Upper lobe of left lung (tissue), 6 donors: ENCODE results near the gene PACS2. TPM values are rescaled to one million over a fixed set of nuclear protein-coding genes. Genes with fewer than 3 reads are reported as not detected.

Experiments used
- ATAC-seq, 2 donors: fragments of 200-7000 bp; cut with Tn5 transposase; one replicate each; pipeline ENCODE4 v1.9.1; 2022; ENCODE audit warnings: mild to moderate bottlenecking in 2 of 2, moderate library complexity in 2 of 2; ENCODE audit not compliant: low FRiP score in 2 of 2
- DNase-seq, 2 donors: peaks; one replicate each; pipeline ENCODE4 v3.0.0-alpha.2; 2019 to 2020
- H3K27ac ChIP-seq, 4 donors: fragments of 200-600 bp; sonication (generic); one replicate each; pipeline ENCODE4 v1.5.1; 2016 to 2019
- H3K27me3 ChIP-seq, 4 donors: fragments of 200-600 bp; sonication (generic); one replicate each; pipeline ENCODE4 v1.5.1; 2017 to 2019
- H3K36me3 ChIP-seq, 4 donors: fragments of 200-600 bp; sonication (generic); one replicate each; pipeline ENCODE4 v1.5.1; 2016 to 2019
- H3K4me1 ChIP-seq, 4 donors: fragments of 200-600 bp; sonication (generic); one replicate each; pipeline ENCODE4 v1.5.1; 2018 to 2019
- H3K4me3 ChIP-seq, 4 donors: fragments of 200-600 bp; sonication (generic); one replicate each; pipeline ENCODE4 v1.5.1; 2017 to 2019; ENCODE audit warnings: mild to moderate bottlenecking in 2 of 4, moderate library complexity in 1 of 4
- H3K9me3 ChIP-seq, 4 donors: fragments of 200-600 bp; sonication (generic); one replicate each; pipeline ENCODE4 v1.5.1; 2018 to 2019
- CTCF ChIP-seq, 6 experiments: fragments of 450-650 bp in 4 of 6; fragments of 200-600 bp in 2 of 6; sonication (generic) in 2 of 6; IDR thresholded peaks; one replicate each; pipeline ENCODE4 v1.5.1; 2016 to 2019; ENCODE audit warnings: antibody characterized with exemption in 6 of 6
- EP300 ChIP-seq, 4 donors: sonication (generic); formaldehyde crosslinking; IDR thresholded peaks; one replicate each; pipeline ENCODE4 v1.5.1; 2017; ENCODE audit warnings: antibody characterized with exemption in 4 of 4, control low read depth in 2 of 4
- POLR2A ChIP-seq, 4 donors: fragments of 450-650 bp; IDR thresholded peaks; one replicate each; pipeline ENCODE4 v1.5.1; 2016 to 2017; ENCODE audit warnings: antibody characterized with exemption in 4 of 4, mild to moderate bottlenecking in 2 of 4
- POLR2AphosphoS5 ChIP-seq, 2 donors: sonication (generic); formaldehyde crosslinking; IDR thresholded peaks; one replicate each; pipeline ENCODE4 v1.5.1; 2017; ENCODE audit warnings: antibody characterized with exemption in 2 of 2
- whole genome bisulfite sequencing, 2 donors: methylation state at CpG; one replicate each; pipeline ENCODE4 v1.1.5; 2017 to 2018; 5-methylcytosine and 5-hydroxymethylcytosine counted together
- total RNA-seq, 6 donors: library from RNA; depleted of rRNA in 4 of 6; stranded (reverse); fragments of >200 nt in 4 of 6; gene quantifications; one replicate each; pipeline versions ENCODE4 v1.1.0 to v1.2.1, GENCODE V29; 2016 to 2021
- donor health status: DM: no; HTN: no; CAD: no; lungs with moderate emphysema.
- donor health status: DM: no; HTN: yes; CAD: no; lungs with severe emphysema.

Gene PACS2
- total RNA-seq, 6 donors from 2014 or later, result 53.4 to 204 (median 86.5) TPM

- Histone ChIP-seq H3K27ac (peak overlapping the region; percentile 3 to 83 (median 73)), H3K27me3 (no peaks in the 10 kb centered on the region), H3K9me3 (no peaks in the 10 kb centered on the region), H3K4me3 (peak overlapping the region; percentile 78 to 92 (median 83)), H3K36me3 (peaks cover 0 to 6% (median 2%) of the 10 kb centered on the region in 4 donors), H3K4me1 (peaks cover 22 to 41% (median 30%) of the 10 kb centered on the region in 4 donors)
- DNase-seq (peak in 1 of 2 donors; percentile 84), ATAC-seq (no peak)
- TF ChIP-seq CTCF (IDR thresholded peaks at IDR 0.05) (no peak), POLR2AphosphoS5 (IDR thresholded peaks at IDR 0.05) (no peak), POLR2A (IDR thresholded peaks at IDR 0.05) (no peak)
- 9 to 41% methylated on average over 3 to 15 of the region's 67 CpGs for WGBS, 2 donors
Measured at GRCh38 chr14:105420101-105420973, 105.8 kb downstream of the PACS2 start.

GRCh38 chr14:105420974-105421674, 106.6 kb downstream of the PACS2 start:
- H3K4me1 ChIP-seq, result peaks cover 22 to 38% (median 28%) of the 10 kb centered on the region in 4 donors
- WGBS, 2 donors, result 50 to 60% methylated on average over 1 to 18 of the region's 23 CpGs
- no peaks in the 10 kb centered on the region for H3K9me3 ChIP-seq
- DNase-seq (peak in 1 of 2 donors; percentile 67), ATAC-seq (no peak)
- H3K36me3 ChIP-seq, result peaks cover 0 to 6% (median 2%) of the 10 kb centered on the region in 4 donors
- no peaks in the 10 kb centered on the region for H3K27me3 ChIP-seq
- peak overlapping the region; percentile 78 to 92 (median 83) for H3K4me3 ChIP-seq
- no peak for TF ChIP-seq POLR2A (IDR thresholded peaks at IDR 0.05)
- no peak for TF ChIP-seq POLR2AphosphoS5 (IDR thresholded peaks at IDR 0.05)
- TF ChIP-seq CTCF (IDR thresholded peaks at IDR 0.05), result no peak
- no peak for TF ChIP-seq EP300 (IDR thresholded peaks at IDR 0.05)
- peak overlapping the region; percentile 3 to 83 (median 73) for H3K27ac ChIP-seq

GRCh38 chr14:105421723-105422615, 107.4 kb downstream of the PACS2 start:
- TF ChIP-seq POLR2A (IDR thresholded peaks at IDR 0.05) (no peak), EP300 (IDR thresholded peaks at IDR 0.05) (no peak), CTCF (IDR thresholded peaks at IDR 0.05) (no peak), POLR2AphosphoS5 (IDR thresholded peaks at IDR 0.05) (no peak)
- H3K9me3 ChIP-seq, result no peaks in the 10 kb centered on the region
- WGBS, 2 donors, result 72 to 87% methylated on average over 13 to 24 of the region's 32 CpGs
- H3K4me1 ChIP-seq, result peaks cover 22 to 38% (median 28%) of the 10 kb centered on the region in 4 donors
- peaks cover 0 to 10% (median 5%) of the 10 kb centered on the region in 4 donors for H3K36me3 ChIP-seq
- ATAC-seq, result peak in 1 of 2 donors; percentile 41
- peak overlapping the region in 3 of 4 donors; percentile 29 to 83 (median 76) for H3K27ac ChIP-seq
- no peaks in the 10 kb centered on the region for H3K27me3 ChIP-seq
- peak overlapping the region in 1 of 4 donors; percentile 87 for H3K4me3 ChIP-seq
- DNase-seq, result peak in 1 of 2 donors; percentile 68

- ATAC-seq (no peak), DNase-seq (no peak)
- no peak overlapping the region for H3K4me3 ChIP-seq
- TF ChIP-seq CTCF (IDR thresholded peaks at IDR 0.05), result no peak
- no peak for TF ChIP-seq POLR2A (IDR thresholded peaks at IDR 0.05)
- TF ChIP-seq POLR2AphosphoS5 (IDR thresholded peaks at IDR 0.05), result no peak
- no peak for TF ChIP-seq EP300 (IDR thresholded peaks at IDR 0.05)
- H3K4me1 ChIP-seq, result peaks cover 22 to 38% (median 28%) of the 10 kb centered on the region in 4 donors
- 78 to 82% methylated on average over 16 to 21 of the region's 21 CpGs for WGBS, 2 donors
- H3K27ac ChIP-seq, result no peak overlapping the region
- H3K27me3 ChIP-seq, result no peaks in the 10 kb centered on the region
- H3K9me3 ChIP-seq, result no peaks in the 10 kb centered on the region
- peaks cover 0 to 10% (median 5%) of the 10 kb centered on the region in 4 donors for H3K36me3 ChIP-seq
Measured at GRCh38 chr14:105422695-105423487, 108.3 kb downstream of the PACS2 start.
